ENCODE measurements around the gene TANC1.

Gene TANC1

DNA sequence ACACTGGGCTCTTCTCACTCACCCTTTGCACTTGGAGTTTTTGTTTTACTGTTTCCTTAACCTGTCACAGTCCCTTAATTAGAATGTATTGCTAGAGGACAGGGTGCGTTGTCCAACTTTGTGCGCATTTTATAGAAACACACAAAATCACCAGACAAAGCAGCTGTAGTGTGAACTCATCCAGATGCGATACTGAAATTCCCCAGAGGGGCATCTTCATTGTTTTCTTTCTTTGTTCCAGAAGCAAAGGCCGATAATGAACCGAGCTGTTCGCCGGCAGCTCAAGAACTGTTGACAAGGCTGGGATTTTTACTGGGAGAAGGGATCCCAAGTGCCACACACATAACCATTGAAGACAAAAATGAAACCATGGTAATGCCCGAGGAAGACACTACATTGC, 180.5 kb downstream of the TANC1 start:
- DNase-seq, result no peak

GRCh38 chr2:159149747-159150146, 181.3 kb downstream of the TANC1 start:
- no peak for DNase-seq

- no peak for DNase-seq
Observed at GRCh38 chr2:159150280-159150746, 181.9 kb downstream of the TANC1 start.

DNA sequence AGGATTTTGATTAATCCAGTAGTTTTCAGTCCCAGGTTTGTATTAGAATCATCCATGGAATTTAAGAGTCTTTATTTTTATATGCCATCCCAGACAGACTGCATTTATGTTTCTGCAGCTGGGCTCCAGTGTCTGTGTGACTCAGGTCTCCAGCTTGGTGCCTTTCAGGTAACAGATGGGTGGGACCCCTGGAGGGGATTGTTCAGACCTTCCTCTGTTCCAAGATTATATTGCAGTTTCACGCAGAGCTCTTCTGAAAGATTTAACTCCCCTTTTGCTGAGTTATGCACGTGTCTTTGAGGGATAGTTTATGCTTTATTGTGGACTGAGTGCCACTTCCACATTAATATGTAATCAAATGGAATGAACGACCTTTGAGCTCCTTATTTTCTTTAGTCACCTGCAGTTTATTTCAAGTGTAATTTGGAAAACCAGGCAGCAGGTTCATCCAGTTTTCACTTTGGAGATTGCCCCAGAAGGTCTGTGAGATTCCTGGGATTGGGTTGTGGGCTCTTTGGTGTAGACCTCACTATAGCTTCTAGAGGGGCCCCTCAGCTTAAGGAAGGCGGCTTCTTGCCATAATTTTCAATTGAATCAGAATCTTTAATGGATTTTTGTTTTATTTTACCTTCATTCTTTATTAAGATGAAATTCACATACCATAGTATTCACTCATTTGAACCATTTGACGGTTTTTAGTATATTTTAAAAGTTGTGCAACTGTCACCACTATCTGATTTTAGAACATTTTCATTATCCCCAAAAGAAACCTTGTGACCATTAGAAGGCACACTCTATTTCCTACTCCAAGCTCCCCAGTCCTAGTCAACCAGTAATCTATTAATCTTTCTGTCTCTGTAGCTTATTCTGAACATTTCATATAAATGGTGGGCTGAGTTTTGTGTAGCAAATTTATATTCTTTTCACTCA, 183.0 kb downstream of the TANC1 start:
- no peak for DNase-seq

DNA sequence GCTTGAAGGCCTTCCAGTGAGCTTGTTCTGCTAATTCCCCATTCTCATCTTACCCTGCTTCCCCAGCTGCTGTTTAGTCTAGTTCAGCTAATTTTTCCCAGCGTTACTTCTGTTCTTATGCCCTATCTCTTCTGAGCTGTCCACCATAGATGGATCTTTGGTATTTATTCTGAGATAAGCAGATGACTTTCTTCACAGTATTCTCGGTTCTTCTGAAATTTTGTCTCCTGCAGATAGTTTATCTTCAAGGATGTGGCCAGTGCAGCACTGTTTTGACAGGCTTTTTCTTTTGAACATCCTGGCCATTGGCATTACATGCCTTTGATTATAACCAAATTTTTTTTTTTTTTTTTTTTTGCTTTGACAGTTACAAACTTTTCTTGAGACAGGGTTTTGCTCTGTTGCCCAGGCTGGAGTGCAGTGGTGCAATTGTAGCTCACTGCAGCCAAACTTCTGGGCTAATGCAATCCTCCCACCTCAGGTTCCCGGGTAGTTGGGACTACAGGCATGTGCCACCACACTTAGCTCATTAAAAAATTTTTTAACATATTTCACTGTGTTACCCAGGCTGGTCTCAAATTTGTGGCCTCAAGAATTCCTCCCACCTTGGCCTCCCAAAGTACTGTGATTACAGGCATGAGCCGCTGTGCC, 183.8 kb downstream of the TANC1 start:
- no peak for DNase-seq

- DNase-seq, result no peak
Observed at GRCh38 chr2:159153063-159153462, 184.6 kb downstream of the TANC1 start.

DNA sequence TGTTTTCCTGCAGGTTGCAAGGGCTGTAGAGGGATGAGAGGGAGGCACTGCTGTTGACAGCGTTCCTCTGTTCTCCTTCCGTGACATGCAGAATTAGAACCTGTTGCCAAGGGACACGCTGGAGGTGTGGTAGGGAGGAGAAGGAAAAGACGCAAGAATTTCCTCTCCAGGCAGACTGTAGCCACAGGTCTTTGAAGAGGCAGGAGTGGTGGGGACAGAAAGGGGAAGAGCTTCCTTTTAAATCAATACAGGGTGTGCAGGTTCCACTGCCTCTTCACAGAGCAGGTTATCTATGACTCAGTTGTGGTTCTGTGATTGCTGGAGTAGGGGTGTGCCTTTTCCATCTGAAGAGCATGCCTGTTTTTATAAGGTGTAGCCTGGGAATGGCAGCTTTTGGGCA, 185.0 kb downstream of the TANC1 start:
- no peak for DNase-seq

GRCh38 chr2:159153951-159154350, 185.5 kb downstream of the TANC1 start:
- DNase-seq, result no peak

DNA sequence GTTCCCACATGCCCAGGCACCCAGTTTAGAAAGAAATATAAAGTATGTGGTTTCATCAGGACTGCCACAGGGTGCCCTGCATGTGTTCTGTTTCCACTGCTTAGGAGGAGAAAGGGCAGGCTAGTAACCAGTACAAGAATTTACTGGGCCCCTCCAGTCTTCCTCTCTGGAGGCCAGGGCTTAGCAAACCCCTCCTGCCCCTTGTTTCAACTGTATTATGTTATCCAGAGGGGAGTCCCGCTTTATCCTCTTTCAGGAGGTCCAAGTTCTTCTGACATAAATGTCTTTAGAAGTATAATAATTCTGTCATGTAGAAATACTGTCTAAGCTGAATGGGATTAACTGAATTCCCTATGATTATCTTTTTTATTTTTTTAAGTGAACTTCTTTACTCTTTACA, 185.9 kb downstream of the TANC1 start:
- no peak for DNase-seq

DNA sequence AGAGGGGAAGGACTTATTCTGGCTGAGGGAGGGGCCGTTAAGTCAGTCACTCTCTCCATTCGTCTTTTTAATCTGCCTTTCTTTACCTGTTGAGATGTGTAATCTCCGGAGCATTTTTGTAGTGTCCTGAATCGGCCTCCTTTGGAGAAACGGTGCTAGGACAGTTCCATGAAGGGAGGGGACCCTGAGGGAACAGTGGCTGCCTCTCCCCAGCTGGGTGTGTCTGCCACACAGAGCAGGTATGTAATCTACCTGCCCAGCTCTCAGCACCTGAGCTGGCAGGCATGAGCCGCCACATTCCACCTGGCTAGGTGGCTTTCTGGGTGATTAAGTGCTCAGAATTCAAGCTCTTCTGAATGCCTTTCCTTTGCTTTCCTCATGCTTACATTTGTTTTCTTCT, 186.9 kb downstream of the TANC1 start:
- no peak for DNase-seq

DNA sequence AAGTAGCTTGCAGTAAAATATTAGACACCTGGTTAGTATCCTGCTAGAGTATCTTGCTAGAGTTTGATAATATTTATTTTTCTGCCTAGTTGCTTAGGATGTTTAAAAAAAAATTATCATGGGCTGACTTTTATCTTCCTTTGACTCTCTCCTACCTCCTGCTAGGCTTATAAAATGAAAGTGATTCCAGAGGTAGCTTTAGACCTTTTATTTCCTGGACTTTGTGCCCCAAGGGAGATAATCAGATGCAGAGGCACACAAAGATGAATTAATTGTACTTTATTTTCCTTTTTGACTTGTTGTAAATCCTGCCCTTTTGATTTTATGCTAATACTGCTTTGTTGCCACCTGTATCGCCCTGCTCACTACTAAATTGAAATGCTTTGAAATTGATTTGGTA, 187.4 kb downstream of the TANC1 start:
- no peak for DNase-seq

GRCh38 chr2:159156834-159157233, 188.4 kb downstream of the TANC1 start:
- DNase-seq, result no peak

- no peak for DNase-seq
Observed at GRCh38 chr2:159157361-159158209, 189.1 kb downstream of the TANC1 start.

GRCh38 chr2:159160412-159160811, 192.0 kb downstream of the TANC1 start:
- no peak for DNase-seq

- DNase-seq, result no peak
Observed at GRCh38 chr2:159160954-159161353, 192.5 kb downstream of the TANC1 start.

DNA sequence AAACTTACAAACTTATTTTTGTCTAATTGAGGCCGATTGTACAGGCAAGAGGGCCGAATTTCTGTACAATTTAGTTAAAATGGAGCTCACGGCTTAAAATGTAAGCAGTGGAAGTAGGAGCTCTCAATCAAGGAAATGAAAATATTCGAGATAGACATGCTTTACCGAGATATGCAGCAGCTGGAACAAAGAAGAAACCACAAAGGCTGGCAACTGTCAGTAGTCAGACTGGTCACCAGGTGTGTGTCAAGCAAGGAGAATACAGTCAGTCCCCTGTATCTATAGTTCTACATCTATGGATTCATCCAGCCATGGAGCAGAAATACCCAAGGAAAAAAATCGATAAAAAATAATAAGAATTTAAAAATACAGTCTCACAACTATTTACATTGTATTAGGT, 195.5 kb downstream of the TANC1 start:
- DNase-seq, result no peak

GRCh38 chr2:159164457-159164911, 196.0 kb downstream of the TANC1 start:
- no peak for DNase-seq

DNA sequence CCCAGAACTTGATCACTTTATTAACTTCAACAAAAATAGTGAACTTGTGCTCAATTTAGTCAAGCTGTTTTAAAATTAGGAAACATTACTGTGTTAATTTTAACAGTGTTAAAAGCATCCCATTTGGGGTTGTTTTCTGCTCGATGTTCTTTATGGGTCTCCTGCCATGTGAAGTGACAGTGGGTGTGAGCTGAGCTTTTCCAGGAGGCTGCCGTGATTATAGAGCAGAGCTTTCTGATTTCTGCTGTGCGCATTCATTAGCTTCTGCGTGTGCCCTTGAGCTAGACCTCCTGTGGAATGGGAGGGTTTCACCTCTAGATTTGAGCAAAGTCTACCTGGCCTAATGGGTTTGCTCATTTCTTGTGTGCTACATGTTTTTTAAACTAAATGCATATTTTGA, 196.6 kb downstream of the TANC1 start:
- DNase-seq, result no peak

DNA sequence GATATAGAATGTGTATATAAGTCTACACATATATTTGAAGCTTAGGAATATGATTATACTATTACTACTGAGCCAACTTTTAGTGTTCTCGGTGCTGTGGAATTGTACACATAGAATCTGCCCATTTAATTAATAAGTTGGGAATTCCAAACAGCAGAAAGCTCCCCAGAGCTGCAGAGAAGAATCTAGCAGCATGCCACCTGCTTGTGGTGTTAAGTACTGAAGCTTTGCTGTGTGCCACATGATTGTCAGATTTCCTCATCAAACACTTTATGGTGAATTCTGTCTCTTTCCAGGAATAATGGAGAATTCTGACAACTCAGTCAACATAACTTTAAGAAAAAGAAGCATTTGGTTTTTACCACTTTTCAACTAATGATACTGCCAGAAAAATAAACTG, 200.3 kb downstream of the TANC1 start:
- DNase-seq, result no peak

DNA sequence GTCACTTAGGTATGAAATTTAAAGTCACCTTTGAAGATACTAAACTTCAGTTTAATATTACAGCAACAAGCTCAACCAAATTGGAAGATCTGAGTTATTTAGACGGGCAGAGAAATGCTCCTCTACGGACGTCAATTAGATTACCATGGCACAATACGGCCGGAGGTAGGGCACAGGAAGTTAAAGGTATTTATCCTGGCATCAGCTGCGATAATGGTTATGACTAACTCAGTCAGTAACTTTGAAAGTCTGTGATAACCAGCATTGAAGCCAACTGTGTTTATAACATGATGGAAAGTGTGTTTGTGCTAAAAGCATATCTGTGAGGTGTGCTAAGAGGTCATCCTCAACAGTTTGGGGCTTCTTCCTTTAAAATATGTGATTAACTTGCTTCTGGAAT, 200.7 kb downstream of the TANC1 start:
- no peak for DNase-seq

DNA sequence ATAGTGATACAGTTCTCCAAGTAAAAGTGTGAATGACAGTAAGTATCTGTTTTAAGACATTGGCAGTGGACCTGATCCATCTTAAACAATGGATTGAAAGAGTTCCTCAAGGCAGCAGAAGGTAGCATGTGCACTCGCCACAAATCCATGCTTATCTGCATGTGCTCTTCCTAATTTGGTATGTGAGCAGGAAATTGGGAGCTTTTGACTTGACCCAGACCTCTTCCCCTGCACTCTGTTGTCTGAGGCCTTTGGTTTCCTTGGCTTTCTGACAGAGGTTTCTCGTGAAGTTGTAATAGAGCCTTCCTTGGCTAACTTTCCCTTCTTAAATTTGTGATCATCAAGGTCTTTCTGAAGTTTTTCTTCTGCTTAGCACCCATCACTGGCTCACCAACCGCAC, 204.0 kb downstream of the TANC1 start:
- DNase-seq, result no peak

DNA sequence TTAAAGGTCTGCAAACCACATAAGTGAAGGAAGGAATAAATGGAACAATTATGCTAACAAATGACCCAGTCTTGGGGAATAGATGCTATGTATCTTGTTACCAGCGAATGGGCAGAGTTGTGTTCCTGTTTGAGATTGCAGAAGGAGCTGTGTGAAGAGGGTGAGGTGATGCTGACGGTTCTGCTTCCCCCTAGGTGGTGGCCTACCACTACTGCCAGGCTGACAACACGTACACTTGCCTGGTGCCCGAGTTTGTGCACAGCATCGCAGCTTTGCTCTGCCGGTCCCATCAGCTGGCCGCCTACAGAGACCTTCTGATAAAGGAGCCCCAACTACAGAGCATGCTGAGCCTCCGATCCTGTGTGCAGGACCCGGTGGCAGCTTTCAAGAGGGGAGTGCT, 206.3 kb downstream of the TANC1 start:
- no peak for DNase-seq

GRCh38 chr2:159175182-159175581, 206.7 kb downstream of the TANC1 start:
- DNase-seq, result no peak
